HG03039 (cell line): Measurements from ENCODE around the gene BRMS1.
"Not testable (repeated sequence)": the region's sequence is repeated elsewhere in the genome, so short reads cannot be mapped to it uniquely, and the experiment has no call there.

Experiments used
- ATAC-seq: cut with Tn5 transposase; IDR thresholded peaks from one replicate; pipeline ENCODE4 v1.9.1; 2021; ENCODE audit warnings: mild to moderate bottlenecking, moderate library complexity; ENCODE audit not compliant: unreplicated experiment

The BRMS1 gene

GRCh38 chr11:66363805-66364535 is 19.1 kb upstream of the BRMS1 start:
- no peak for ATAC-seq

- no peak for ATAC-seq
Observed at GRCh38 chr11:66363187-66363601, 18.3 kb upstream of the BRMS1 start.

- ATAC-seq: no peak
Observed at GRCh38 chr11:66362481-66363147, 17.7 kb upstream of the BRMS1 start.

- ATAC-seq: no peak
Observed at GRCh38 chr11:66361502-66361941, 16.6 kb upstream of the BRMS1 start.

- no peak for ATAC-seq
Observed at GRCh38 chr11:66360406-66361073, 15.6 kb upstream of the BRMS1 start.

GRCh38 chr11:66359662-66360087 is 14.8 kb upstream of the BRMS1 start:
- ATAC-seq: no peak

- not testable (repeated sequence) for ATAC-seq
Observed at GRCh38 chr11:66350560-66351235, 5.8 kb upstream of the BRMS1 start.

- ATAC-seq: no peak
Observed at GRCh38 chr11:66349084-66349386, 4.1 kb upstream of the BRMS1 start.

- ATAC-seq: no peak
Observed at GRCh38 chr11:66347425-66348276, 2.7 kb upstream of the BRMS1 start, which contains the start of gene B4GAT1. B4GAT1 (minus strand) TSS chr11:66347629; CDS start chr11:66347545, 84 bp downstream.

- ATAC-seq: no peak
Observed at GRCh38 chr11:66346476-66347424, 1.8 kb upstream of the BRMS1 start.

- no peak for ATAC-seq
Observed at GRCh38 chr11:66345316-66345649, 379 bp upstream of the BRMS1 start.

- no peak for ATAC-seq
Observed at GRCh38 chr11:66343176-66343575, 1.7 kb downstream of the BRMS1 start.

GRCh38 chr11:66341502-66342126 is 3.3 kb downstream of the BRMS1 start:
- ATAC-seq: no peak

- no peak for ATAC-seq
Observed at GRCh38 chr11:66340596-66341501, 4.1 kb downstream of the BRMS1 start.

- ATAC-seq: no peak
Observed at GRCh38 chr11:66339686-66340483, 5.0 kb downstream of the BRMS1 start.

- ATAC-seq: no peak
Observed at GRCh38 chr11:66339162-66339675, 5.7 kb downstream of the BRMS1 start.
